Fibroblast of skin of right quadriceps (primary cell): ENCODE data around the gene ZMIZ1.

Source experiments
- DNase-seq: peaks from one replicate; pipeline ENCODE4 v3.0.0-alpha.2; 2013

The ZMIZ1 gene

GRCh38 chr10:79238606-79239005 is 169.8 kb downstream of the ZMIZ1 start:
- no peak for DNase-seq

- DNase-seq: peak; percentile 64
These were observed 170.6 kb downstream of the ZMIZ1 start for GRCh38 chr10:79239275-79239779.

- DNase-seq: peak; percentile 57
These were observed 171.3 kb downstream of the ZMIZ1 start for GRCh38 chr10:79239924-79240581.

DNA sequence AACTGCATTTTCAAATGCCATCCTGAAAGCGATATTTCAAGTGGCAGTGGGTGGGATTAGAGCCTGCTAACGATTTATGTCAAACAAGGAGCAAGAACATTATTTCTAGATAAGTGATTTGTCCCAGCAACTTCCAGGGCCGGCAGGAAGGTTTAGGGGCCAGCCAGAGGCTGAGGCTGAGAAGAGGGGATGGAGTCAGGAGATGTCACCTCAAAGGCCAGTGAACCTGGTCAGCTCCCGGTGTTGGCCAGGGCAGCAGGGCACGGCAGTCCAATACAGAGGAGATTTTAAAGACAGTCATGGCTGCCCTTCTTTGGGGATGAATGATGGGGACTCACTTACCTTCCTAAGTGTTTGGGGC is 172.8 kb downstream of the ZMIZ1 start:
- DNase-seq: no peak

DNA sequence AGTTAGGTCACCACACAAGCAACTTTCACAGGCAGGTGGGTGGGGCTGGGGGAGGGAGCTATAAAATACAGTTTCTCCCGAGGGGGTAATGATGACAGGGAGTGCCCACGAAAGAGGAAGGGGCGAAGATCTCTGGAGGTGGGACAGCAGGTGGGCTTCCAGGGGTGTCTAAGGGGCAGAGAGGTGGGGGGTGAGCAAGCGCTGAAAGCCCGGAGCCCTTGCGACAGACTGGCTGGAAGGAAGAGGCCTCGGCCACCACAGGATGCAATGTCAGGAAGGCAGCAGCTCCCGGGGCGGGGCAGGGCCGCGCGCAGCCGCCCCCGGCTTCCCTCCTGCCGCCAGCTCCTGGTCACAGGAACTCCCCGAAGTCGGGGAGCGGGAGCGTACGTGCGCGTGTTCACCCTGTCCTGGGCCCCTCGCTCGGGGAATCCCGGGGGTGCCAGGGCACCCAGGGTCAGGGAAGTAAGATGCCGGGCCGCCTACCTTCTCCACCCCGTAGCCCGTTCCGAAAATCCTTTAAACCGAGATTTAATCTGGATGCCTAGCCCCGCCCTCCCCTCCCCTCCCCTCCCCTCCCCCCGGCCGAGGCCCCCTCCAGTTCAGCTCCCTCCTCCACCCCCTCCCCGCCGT is 173.3 kb downstream of the ZMIZ1 start:
- peak; percentile 55 for DNase-seq

- DNase-seq: peak; percentile 88
These were observed 173.9 kb downstream of the ZMIZ1 start for GRCh38 chr10:79242620-79243152.

- DNase-seq: no peak
These were observed 174.7 kb downstream of the ZMIZ1 start for GRCh38 chr10:79243181-79244067.

- DNase-seq: no peak
These were observed 175.3 kb downstream of the ZMIZ1 start for GRCh38 chr10:79244068-79244442.

DNA sequence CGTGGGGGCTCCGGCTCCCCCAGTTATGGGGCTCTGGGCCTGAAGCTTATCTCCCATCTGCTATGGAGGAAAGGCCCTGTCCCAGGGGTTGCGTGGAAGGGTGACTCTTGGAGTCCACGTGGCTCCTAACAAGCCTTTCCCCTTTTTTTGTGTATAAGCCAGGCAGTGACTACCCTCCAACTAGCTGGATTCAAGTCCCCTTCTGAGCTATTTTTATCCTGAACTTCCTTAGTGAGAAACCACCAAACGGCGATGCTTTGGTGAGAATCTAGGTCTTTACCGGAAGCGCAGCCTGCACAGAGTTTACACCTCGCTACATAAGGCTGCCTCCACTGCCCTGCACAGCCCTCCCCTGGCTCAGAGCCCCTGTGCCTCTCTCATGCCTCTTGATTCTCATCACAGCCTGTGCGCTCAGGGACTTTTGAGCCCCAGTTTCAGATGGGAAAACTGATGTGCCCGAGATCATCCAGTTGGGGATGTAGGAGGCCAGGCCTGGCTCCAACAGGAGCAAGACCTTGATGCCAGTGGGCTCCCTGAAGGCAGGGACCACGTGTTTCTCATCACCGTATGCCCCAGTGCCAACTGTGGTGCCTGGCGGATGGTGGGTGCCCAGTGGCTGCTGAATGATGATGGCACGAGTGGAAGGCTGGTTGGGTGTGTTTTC is 176.2 kb downstream of the ZMIZ1 start:
- DNase-seq: peak; percentile 49

- no peak for DNase-seq
These were observed 176.9 kb downstream of the ZMIZ1 start for GRCh38 chr10:79245539-79246208.

DNA sequence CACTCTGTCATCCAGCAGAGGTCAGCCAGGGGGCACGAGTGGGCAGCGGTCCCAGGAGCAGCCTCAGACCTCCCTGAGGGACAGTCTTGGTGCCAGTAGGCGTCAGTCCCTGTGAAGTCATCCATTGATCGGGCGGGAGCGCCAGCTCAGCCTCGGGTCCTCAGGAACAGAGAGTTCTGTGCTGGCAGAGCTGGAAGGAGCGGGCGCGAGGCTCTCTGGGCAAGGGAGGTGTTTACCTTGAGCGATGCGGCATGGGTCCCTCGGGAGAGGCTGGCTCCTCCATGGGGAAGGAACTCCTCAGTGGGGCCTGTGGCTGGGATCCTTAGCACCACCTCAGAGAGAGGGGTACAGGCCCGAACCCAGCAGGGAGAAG is 177.4 kb downstream of the ZMIZ1 start:
- DNase-seq: no peak

DNA sequence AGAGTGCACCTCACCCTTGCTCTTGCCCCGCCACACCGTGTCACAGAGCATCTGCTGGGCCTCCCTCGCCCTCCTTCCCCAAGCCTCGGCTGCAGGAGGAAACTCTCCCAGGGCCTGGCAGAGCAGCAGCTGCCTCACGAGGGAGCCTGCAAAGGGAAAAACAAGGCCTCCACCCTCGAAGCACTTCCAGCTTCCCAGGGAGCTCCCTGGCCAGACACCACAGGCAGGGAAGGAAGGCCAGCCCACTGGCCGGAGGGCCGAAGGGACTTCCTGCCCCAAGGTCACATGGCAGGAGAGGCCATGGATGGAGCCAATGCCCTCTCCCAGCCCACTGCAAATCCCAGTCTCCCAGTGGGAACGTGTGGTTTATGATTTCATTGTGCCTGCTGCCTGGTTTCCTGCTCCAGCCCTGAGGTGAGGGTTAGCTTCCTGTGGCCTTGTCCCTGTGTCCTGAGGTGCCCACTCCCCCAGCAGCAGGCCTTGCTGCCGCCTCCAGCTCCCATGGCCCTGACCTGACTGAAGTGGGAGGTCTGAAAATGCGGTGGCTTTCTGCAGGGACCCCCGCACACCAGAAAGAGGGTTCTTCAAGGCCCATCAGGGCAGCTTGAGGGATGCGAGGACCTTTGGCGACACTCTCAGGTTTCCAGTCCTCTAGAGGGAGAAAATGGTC is 178.0 kb downstream of the ZMIZ1 start:
- DNase-seq: no peak

- DNase-seq: no peak
These were observed 178.8 kb downstream of the ZMIZ1 start for GRCh38 chr10:79247373-79248137.

DNA sequence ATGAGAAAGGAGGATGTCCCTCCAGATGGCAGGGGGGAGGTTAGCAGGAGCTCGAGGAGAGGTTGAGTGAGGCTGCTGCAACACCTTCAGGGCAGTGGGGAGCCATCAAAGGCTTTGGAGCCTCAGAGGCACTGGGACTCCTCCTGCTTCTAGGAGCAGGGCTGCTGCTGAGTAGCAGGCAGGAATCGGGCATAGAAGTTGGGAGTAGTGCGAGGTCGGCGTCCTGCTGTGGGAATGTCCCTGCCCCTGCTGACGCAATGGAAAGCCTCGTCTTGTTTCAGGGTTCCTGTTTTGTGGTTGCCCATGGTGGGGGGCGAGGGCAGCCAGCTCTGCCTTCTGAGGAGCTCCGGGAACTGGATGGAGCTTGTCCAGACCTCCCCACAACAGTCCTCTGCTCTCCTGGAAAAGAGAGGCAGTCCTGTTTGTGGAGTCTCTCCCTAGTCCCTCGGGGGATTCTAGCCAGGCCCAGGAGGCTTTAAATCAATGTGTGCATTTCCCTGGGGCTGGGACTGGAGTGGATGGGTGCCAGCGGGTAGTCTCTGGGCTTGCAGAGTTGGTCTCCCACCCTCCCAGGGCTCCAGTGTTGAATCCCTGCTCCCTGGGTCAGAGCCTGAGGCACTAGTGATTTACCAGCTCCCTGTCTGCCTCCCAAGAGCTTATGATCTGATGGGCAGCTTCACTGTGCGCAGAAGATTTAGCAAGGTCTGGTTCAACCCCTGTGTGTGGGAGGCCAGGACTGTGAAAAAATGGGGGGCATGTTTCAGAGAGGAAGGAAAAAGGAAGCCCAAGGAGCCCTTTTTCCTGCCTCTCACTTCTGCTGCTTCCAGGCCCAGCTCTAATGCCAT is 179.8 kb downstream of the ZMIZ1 start:
- DNase-seq: no peak

GRCh38 chr10:79249186-79250121 is 180.7 kb downstream of the ZMIZ1 start:
- no peak for DNase-seq

GRCh38 chr10:79250259-79250658 is 181.5 kb downstream of the ZMIZ1 start:
- no peak for DNase-seq

DNA sequence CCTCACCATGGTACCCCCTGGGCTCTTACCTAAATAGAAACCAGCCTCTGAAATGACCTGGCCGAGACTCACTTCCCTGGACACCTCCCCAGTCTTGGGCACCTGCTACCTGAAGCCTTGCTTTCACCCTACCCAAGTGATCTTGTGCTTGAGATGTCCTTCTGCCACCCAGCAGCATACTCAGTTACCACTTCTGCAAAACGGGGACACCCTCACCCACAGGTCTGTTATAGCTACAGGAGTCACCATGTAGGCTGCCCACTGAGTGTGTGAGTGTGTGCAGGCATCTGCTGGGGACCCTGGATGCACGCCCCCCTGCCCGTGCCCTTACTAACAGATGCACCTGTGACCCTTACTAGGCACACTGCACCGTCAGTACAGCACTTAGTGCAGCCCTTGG is 183.7 kb downstream of the ZMIZ1 start:
- DNase-seq: no peak

DNA sequence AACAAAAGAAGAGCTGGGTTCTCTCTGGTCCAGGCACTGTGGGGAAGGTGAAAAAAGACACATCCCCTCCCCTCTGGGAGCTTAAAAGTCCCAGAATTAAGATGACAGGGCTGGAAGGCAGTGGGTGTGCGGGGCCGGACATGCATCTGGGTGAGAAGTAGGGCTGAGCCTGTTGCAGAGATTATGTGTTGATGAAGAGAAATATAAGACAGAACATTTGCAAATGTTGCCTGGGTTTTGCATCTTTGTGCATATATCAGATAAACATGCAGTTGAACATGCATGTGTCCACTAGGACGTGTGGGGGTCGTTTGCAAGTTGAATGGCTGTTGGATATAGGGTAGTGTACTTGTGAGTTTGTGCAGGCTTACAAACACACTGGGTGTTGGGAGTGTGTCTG is 184.2 kb downstream of the ZMIZ1 start:
- no peak for DNase-seq

GRCh38 chr10:79253704-79254103 is 184.9 kb downstream of the ZMIZ1 start:
- DNase-seq: no peak
